K562 (cell line): ENCODE results near the gene BORCS8. TPM values are rescaled to one million over a fixed set of nuclear protein-coding genes. Genes with fewer than 3 reads are reported as not detected.

Experiments used
- ATAC-seq: fragments of 200-7000 bp; cut with Tn5 transposase; 3 replicates; pipeline ENCODE4 v1.9.1; 2020; ENCODE audit warnings: moderate library complexity
- BruUV-seq: library from RNA; stranded (reverse); fragments of 400-500 nt; replicated peaks from 2 replicates; lab custom pipeline; 2021; lab: Mats Ljungman, UMichigan
- CTCF ChIA-PET: fragments of 300-600 bp; formaldehyde crosslinking; extraction: SDS; loops from one replicate; lab custom pipeline; 2021; ENCODE audit warnings: low intra/inter-chr PET ratio; lab: Yijun Ruan, JAX
- POLR2A ChIA-PET: fragments of 300-600, 350-650 bp; sonication (Branson Sonifier 250); formaldehyde crosslinking; extraction: SDS; loops from one replicate; lab custom pipeline; 2021; ENCODE audit warnings: antibody characterized with exemption, inconsistent platforms; lab: Yijun Ruan, JAX
- DNase-seq, 4 experiments: peaks; one replicate each; pipeline versions ENCODE4 v3.0.0 to v3.0.0-alpha.2; 2011 to 2018; ENCODE audit warnings: low spot score in 3 of 4, mixed read lengths in 3 of 4; ENCODE audit errors: extremely low read depth in 1 of 4
- FAIRE-seq: peaks from 2 replicates; lab custom pipeline; 2011; peaks lifted over from hg19 to GRCh38; lab: Jason Lieb, UNC
- H2AFZ ChIP-seq: 2 replicates; pipeline ENCODE4 v1.6.0; 2011; ENCODE audit warnings: low read depth, low read length, control low read depth, inconsistent platforms
- H3K27ac ChIP-seq: fragments of 200-600 bp; 3 replicates; pipeline ENCODE4 v1.8.0; 2011; ENCODE audit warnings: low read depth, mild to moderate bottlenecking, control low read depth, inconsistent platforms, low read length, moderate library complexity, mixed read lengths; ENCODE audit errors: extremely low read depth
- H3K27me3 ChIP-seq, 2 experiments: fragments of 300-600 bp in 1 of 2; 2 replicates in 1 of 2; 3 replicates in 1 of 2; pipeline versions ENCODE4 v1.6.0 to v1.8.0; 2011; ENCODE audit warnings: inconsistent platforms in 2 of 2, low read length in 2 of 2, mild to moderate bottlenecking in 1 of 2, mixed read lengths in 1 of 2, moderate library complexity in 1 of 2; ENCODE audit not compliant: control insufficient read depth in 2 of 2, insufficient read depth in 2 of 2
- H3K36me3 ChIP-seq: fragments of 300-600 bp; 3 replicates; pipeline ENCODE4 v1.8.0; 2011; ENCODE audit warnings: mild to moderate bottlenecking, low read length, inconsistent platforms; ENCODE audit not compliant: control insufficient read depth, insufficient read depth
- H3K4me1 ChIP-seq, 2 experiments: fragments of 200-600 bp in 1 of 2; replicated peaks in 1 of 2; 2 replicates in 1 of 2; 3 replicates in 1 of 2; pipeline versions ENCODE4 v1.5.1 to v1.8.0; 2011; ENCODE audit warnings: inconsistent platforms in 2 of 2, low read length in 2 of 2, mild to moderate bottlenecking in 1 of 2, mixed read lengths in 1 of 2, moderate library complexity in 1 of 2; ENCODE audit not compliant: control insufficient read depth in 2 of 2, insufficient read depth in 2 of 2
- H3K4me2 ChIP-seq: 2 replicates; pipeline ENCODE4 v1.6.1; 2011; ENCODE audit warnings: low read length, control low read depth, inconsistent platforms, mixed read lengths; ENCODE audit not compliant: insufficient read depth
- H3K4me3 ChIP-seq: fragments of 200-600 bp; sonication (generic), shearing (Covaris generic); 2 replicates; pipeline ENCODE4 v1.5.1; 2016; ENCODE audit warnings: control low read depth, inconsistent platforms
- H3K79me2 ChIP-seq: fragments of 200-600 bp; 3 replicates; pipeline ENCODE4 v1.8.0; 2011; ENCODE audit warnings: low read length, inconsistent platforms; ENCODE audit not compliant: control insufficient read depth, insufficient read depth
- H3K9ac ChIP-seq, 2 experiments: 2 replicates each; pipeline versions ENCODE4 v1.6.0 to v1.6.1; 2011; ENCODE audit warnings: low read depth in 2 of 2, low read length in 2 of 2, control low read depth in 1 of 2, inconsistent platforms in 1 of 2, mild to moderate bottlenecking in 1 of 2, mixed read lengths in 1 of 2; ENCODE audit not compliant: insufficient read depth in 1 of 2
- H3K9me1 ChIP-seq: one replicate; pipeline ENCODE4 v1.6.0; 2011; ENCODE audit warnings: inconsistent platforms, mild to moderate bottlenecking, low read length, moderate library complexity; ENCODE audit not compliant: control insufficient read depth, insufficient read depth
- H3K9me3 ChIP-seq: replicated peaks from 2 replicates; pipeline ENCODE4 v1.5.1; 2011; ENCODE audit warnings: low read depth, low read length, inconsistent platforms; ENCODE audit not compliant: control insufficient read depth, insufficient read depth
- H4K20me1 ChIP-seq: replicated peaks from 2 replicates; pipeline ENCODE4 v1.6.1; 2011; ENCODE audit warnings: low read length, inconsistent platforms, mixed read lengths; ENCODE audit not compliant: control insufficient read depth, insufficient read depth
- ATF2 ChIP-seq: sonication (generic); formaldehyde crosslinking; IDR thresholded peaks from 2 replicates; pipeline ENCODE4 v1.8.1; 2022; ENCODE audit warnings: missing genetic modification reagents
- CBX1 ChIP-seq: sonication (generic); IDR thresholded peaks from 2 replicates; pipeline ENCODE4 v1.6.1; 2016; ENCODE audit warnings: antibody characterized with exemption, low read depth, mild to moderate bottlenecking
- MCM7 ChIP-seq, 2 experiments: fragments of 450-650 bp; IDR thresholded peaks; 2 replicates each; pipeline ENCODE4 v1.6.1; 2016 to 2018
- MYC ChIP-seq, 2 experiments: fragments of 250-450 bp in 1 of 2; sonication (Bioruptor Pico) in 1 of 2; IDR thresholded peaks; 2 replicates each; pipeline versions ENCODE4 v1.5.1 to v1.6.1; 2012 to 2021; ENCODE audit warnings: low read depth in 2 of 2, borderline replicate concordance in 1 of 2, improper control_type of control experiment in 1 of 2, low read length in 1 of 2, mild to moderate bottlenecking in 1 of 2, moderate library complexity in 1 of 2
- NFATC3 ChIP-seq: fragments of 450-650 bp; IDR thresholded peaks from 2 replicates; pipeline ENCODE4 v1.6.1; 2017; ENCODE audit warnings: mild to moderate bottlenecking
- NR2C2 ChIP-seq, 2 experiments: fragments of 200-800 bp in 1 of 2; sonication (Bioruptor generic) in 1 of 2; sonication (generic) in 1 of 2; formaldehyde crosslinking in 1 of 2; IDR thresholded peaks; 2 replicates each; pipeline versions ENCODE4 v1.6.1 to v1.8.0; 2016 to 2022; ENCODE audit warnings: mild to moderate bottlenecking in 1 of 2, missing compliant biosample characterization in 1 of 2, missing genetic modification characterization in 1 of 2, missing genetic modification reagents in 1 of 2
- POLR2A ChIP-seq: fragments of 450-650 bp; conservative IDR thresholded peaks from 2 replicates; pipeline ENCODE4 v1.6.1; 2016
- TFAP4 ChIP-seq: sonication (generic); formaldehyde crosslinking; IDR thresholded peaks from 2 replicates; pipeline ENCODE4 v1.8.0; 2022; ENCODE audit warnings: missing genetic modification reagents, mild to moderate bottlenecking, moderate library complexity, borderline replicate concordance
- ZBTB12 ChIP-seq: fragments of 250-450 bp; sonication (Bioruptor Pico); IDR thresholded peaks from 2 replicates; pipeline ENCODE4 v1.4.0; 2020
- ZNF592 ChIP-seq: fragments of 450-650 bp; IDR thresholded peaks from 2 replicates; pipeline ENCODE4 v1.6.1; 2017; ENCODE audit warnings: antibody characterized with exemption, mild to moderate bottlenecking
- WGBS: fragments of 100-300 bp; shearing (Covaris generic); methylation state at CpG from one replicate; pipeline ENCODE4 v1.1.6; 2016; ENCODE audit warnings: low coverage, mixed read lengths; ENCODE audit not compliant: insufficient coverage; ENCODE audit errors: missing lambda C conversion rate; 5-methylcytosine and 5-hydroxymethylcytosine counted together
- in situ Hi-C: fragments of 300-500 bp; cut with MboI; formaldehyde crosslinking; loops from 4 replicates; pipeline ENCODE4 v1.15.0; 2018; ENCODE audit warnings: inconsistent platforms, mixed read lengths
- intact Hi-C: fragments of 100-400 bp; cut with micrococcal nuclease; formaldehyde crosslinking; loops from 2 replicates; pipeline ENCODE4 v1.14.2; 2022
- polyA plus RNA-seq, 8 experiments: library from polyadenylated mRNA; depleted of rRNA in 4 of 8; stranded (reverse) in 5 of 8; unstranded in 3 of 8; fragments of >200 nt; fragmentation: Nextera tagmentation in 2 of 8; fragmentation: Illumina TruSeq in 1 of 8; extraction: Ambion mirVana in 2 of 8; extraction: Trizol in 1 of 8; gene quantifications; 2 replicates each; pipeline versions ENCODE4 v1.2.1 to v1.2.3, GENCODE V29; 2011 to 2014; ENCODE audit warnings: inconsistent platforms in 1 of 8, missing spikeins in 1 of 8
- total RNA-seq, 7 experiments: library from RNA; depleted of rRNA in 6 of 7; stranded (reverse); fragments of >200 nt in 6 of 7; fragmentation: Illumina TruSeq in 2 of 7; extraction: Trizol in 2 of 7; gene quantifications; 2 replicates each; pipeline versions ENCODE4 v1.2.1 to v1.2.3, GENCODE V29; 2011 to 2021; ENCODE audit warnings: low replicate concordance in 1 of 7

The BORCS8 gene
- total and polyA plus RNA-seq, 9 of the 15 experiments (the other 6 are each of a cell fraction or from before 2014, with no cell fraction given) = 4.6 to 33.6 (median 16.3) TPM

- no peak for TF ChIP-seq CBX1
- no peak for TF ChIP-seq ZBTB12 (CRISPR knock-in tag)
- TF ChIP-seq TFAP4 (CRISPR knock-in tag) = peak; percentile 54; the same call in 1 of the 2 replicates
These were observed 17.4 kb upstream of the BORCS8 start (continued) for GRCh38 chr19:19209372-19209771.

GRCh38 chr19:19207637-19208572, 16.0 kb upstream of the BORCS8 start:
- H3K9ac ChIP-seq = no peak overlapping the region
- ChIA-PET POLR2A (interaction anchor here (1.8 kb wide), 1 partner anchor 12 kb away, joined by 5 read pairs; no protein-coding TSS in a partner anchor), CTCF (no interaction called here)
- no TSS peak for BruUV-seq
- no peaks in the 10 kb centered on the region for H4K20me1 ChIP-seq
- no peak overlapping the region for H2AFZ ChIP-seq
- H3K79me2 ChIP-seq = peaks cover 2% of the 10 kb centered on the region
- H3K4me2 ChIP-seq = peak overlapping the region; percentile 33; the same call in 1 of the 2 replicates
- H3K4me1 ChIP-seq = peaks cover 8 to 24% of the 10 kb centered on the region in 2 experiments; a peak in 4 of 5 replicates
- in situ Hi-C loops = no loop called here
- DNase-seq (no peak), ATAC-seq (no peak), FAIRE-seq (no peak)
- intact Hi-C loops = no loop called here
- H3K27ac ChIP-seq = no peak overlapping the region
- H3K9me3 ChIP-seq = no peaks in the 10 kb centered on the region
- H3K4me3 ChIP-seq = no peak overlapping the region
- no peaks in the 10 kb centered on the region for H3K36me3 ChIP-seq
- H3K27me3 ChIP-seq = peaks cover 4 to 14% of the 10 kb centered on the region in 2 experiments
- H3K9me1 ChIP-seq = no peaks in the 10 kb centered on the region
- WGBS = 6% methylated on average over 5 of the region's 8 CpGs
- no peak for TF ChIP-seq ATF2 (CRISPR knock-in tag)
- no peak for TF ChIP-seq ZNF592
- TF ChIP-seq MCM7 (IDR thresholded peaks at IDR 0.05) = no peak
- TF ChIP-seq MYC (IDR thresholded peaks at IDR 0.05; ENCODE audit: low read depth, low read length) = no peak
- TF ChIP-seq MYC (CRISPR knock-in tag; IDR thresholded peaks at IDR 0.05; ENCODE audit: borderline replicate concordance, low read depth) = no peak
- TF ChIP-seq NR2C2 (CRISPR knock-in tag; IDR thresholded peaks at IDR 0.05) = no peak
- no peak for TF ChIP-seq NR2C2 (tag; IDR thresholded peaks at IDR 0.05)
- no peak for TF ChIP-seq NFATC3
- no peak for TF ChIP-seq POLR2A
